Stomach (tissue), 9 donors: Measurements from ENCODE around the gene CENPM. TPM values are rescaled to one million over a fixed set of nuclear protein-coding genes. Genes with fewer than 3 reads are reported as not detected.

ENCODE experiments used
- DNase-seq, 2 donors: peaks; one replicate each; pipeline versions ENCODE4 v3.0.0 to v3.0.0-alpha.2; 2013 to 2019
- H3K27ac ChIP-seq, 5 donors: fragments of 200-600 bp in 4 of 5; sonication (generic) in 4 of 5; one replicate each; pipeline ENCODE4 v1.5.1; 2013 to 2019; ENCODE audit warnings: mild to moderate bottlenecking in 1 of 5, moderate library complexity in 1 of 5
- H3K27me3 ChIP-seq, 3 donors: fragments of 200-600 bp; sonication (generic); one replicate each; pipeline ENCODE4 v1.5.1; 2017 to 2019; ENCODE audit warnings: mixed run types in 1 of 3
- H3K36me3 ChIP-seq, 4 donors: fragments of 200-600 bp; sonication (generic); 1 replicate in 3 of 4; 2 replicates in 1 of 4; pipeline ENCODE4 v1.5.1; 2016 to 2019
- H3K4me1 ChIP-seq, 4 donors: fragments of 200-600 bp; sonication (generic); one replicate each; pipeline ENCODE4 v1.5.1; 2016 to 2019
- H3K4me3 ChIP-seq, 4 donors: fragments of 200-600 bp; sonication (generic) in 3 of 4; one replicate each; pipeline ENCODE4 v1.5.1; 2016 to 2019; ENCODE audit warnings: mild to moderate bottlenecking in 1 of 4
- H3K9me3 ChIP-seq, 4 donors: fragments of 200-600 bp; sonication (generic); one replicate each; pipeline ENCODE4 v1.5.1; 2016 to 2019
- EP300 ChIP-seq: sonication (generic); formaldehyde crosslinking; IDR thresholded peaks from one replicate; pipeline ENCODE4 v1.6.1; 2017; ENCODE audit warnings: antibody characterized with exemption
- POLR2A ChIP-seq, 4 donors: fragments of 450-650 bp; IDR thresholded peaks; one replicate each; pipeline ENCODE4 v1.6.1; 2016; ENCODE audit warnings: antibody characterized with exemption in 4 of 4, control low read depth in 2 of 4, mild to moderate bottlenecking in 1 of 4, moderate library complexity in 1 of 4
- POLR2AphosphoS5 ChIP-seq, 3 donors: sonication (generic); formaldehyde crosslinking; IDR thresholded peaks; one replicate each; pipeline ENCODE4 v1.6.1; 2016; ENCODE audit warnings: antibody characterized with exemption in 3 of 3
- WGBS, 5 donors: extraction: QIAGEN DNeasy Blood & Tissue Kit in 3 of 5; methylation state at CpG; one replicate each; pipeline versions ENCODE4 v1.1.5 to v1.1.7; 2013 to 2018; 5-methylcytosine and 5-hydroxymethylcytosine counted together
- intact Hi-C: fragments of 100-400 bp; cut with DNase I; formaldehyde crosslinking; loops from one replicate; pipeline ENCODE4 v1.15.1; 2023; ENCODE audit warnings: low total_unique reads
- polyA plus RNA-seq, 3 donors: library from polyadenylated mRNA; stranded (reverse); fragments of 200-250 nt; gene quantifications; one replicate each; pipeline ENCODE4 v1.2.3, GENCODE V29; 2013
- total RNA-seq, 5 donors: library from RNA; depleted of rRNA; stranded (reverse); fragments of >200 nt; gene quantifications; one replicate each; pipeline versions ENCODE4 v1.1.0 to v1.2.3, GENCODE V29; 2014 to 2016
- TF ChIP-seq, protein P1 (sequence below), 7 experiments: fragments of 450-650 bp in 4 of 7; fragments of 200-600 bp in 3 of 7; sonication (generic) in 3 of 7; IDR thresholded peaks; one replicate each; pipeline ENCODE4 v1.5.1; 2016 to 2019; ENCODE audit warnings: antibody characterized with exemption in 7 of 7, control low read depth in 2 of 7, mild to moderate bottlenecking in 1 of 7
- donor health status: healthy with polysubstance abuse.
- donor health status: Bipolar disorder and iron deficiency.
- donor health status: healthy.

CENPM gene
- total and polyA plus RNA-seq, 8 donors: 6.1 to 64.3 (median 15.8) TPM; not detected in 1

DNA sequence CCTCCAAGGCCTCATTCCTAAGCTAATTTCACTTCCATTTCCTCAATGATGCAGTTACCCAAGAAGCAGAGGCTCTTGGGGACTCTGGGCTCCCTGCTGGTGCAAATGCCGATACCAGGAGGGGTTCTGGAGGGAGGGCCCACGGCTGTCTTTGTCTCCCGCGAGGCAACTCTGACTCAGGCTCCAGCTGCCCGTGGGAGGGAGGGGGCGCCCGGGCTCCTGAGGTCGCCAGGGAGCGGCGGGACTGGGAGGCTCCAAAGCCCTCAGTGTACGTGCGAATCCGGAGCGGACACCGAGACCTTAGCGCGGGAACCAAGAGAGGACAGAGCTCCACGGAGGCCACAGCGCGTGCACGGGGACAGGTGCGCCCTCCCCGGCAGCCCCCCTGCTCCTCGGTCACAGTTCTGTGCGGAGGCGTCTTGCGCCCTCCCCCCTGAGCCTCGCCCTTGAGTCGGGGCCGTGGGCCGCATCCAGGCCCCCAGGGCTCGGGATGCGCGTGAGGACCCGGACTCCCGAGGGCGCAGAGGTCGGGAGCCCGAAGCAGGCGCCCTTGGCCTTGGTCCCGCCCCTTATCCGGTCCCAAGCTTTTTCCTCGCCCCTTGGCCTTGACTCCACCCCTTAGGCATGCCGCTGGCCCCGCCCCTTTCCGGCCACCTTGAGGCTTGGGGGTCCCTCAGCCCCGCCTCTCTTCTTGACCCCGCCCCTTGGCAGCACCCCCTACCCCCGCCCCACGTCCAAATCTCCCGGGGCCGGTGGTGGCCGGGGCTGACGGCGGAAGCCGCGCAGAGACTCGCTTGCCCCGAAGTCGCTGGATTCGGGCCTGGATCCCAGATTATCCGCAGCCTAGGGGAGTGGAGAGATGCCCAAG lies 27.4 kb downstream of the CENPM start:
- TF ChIP-seq EP300: no peak
- TF ChIP-seq, protein P1, sequence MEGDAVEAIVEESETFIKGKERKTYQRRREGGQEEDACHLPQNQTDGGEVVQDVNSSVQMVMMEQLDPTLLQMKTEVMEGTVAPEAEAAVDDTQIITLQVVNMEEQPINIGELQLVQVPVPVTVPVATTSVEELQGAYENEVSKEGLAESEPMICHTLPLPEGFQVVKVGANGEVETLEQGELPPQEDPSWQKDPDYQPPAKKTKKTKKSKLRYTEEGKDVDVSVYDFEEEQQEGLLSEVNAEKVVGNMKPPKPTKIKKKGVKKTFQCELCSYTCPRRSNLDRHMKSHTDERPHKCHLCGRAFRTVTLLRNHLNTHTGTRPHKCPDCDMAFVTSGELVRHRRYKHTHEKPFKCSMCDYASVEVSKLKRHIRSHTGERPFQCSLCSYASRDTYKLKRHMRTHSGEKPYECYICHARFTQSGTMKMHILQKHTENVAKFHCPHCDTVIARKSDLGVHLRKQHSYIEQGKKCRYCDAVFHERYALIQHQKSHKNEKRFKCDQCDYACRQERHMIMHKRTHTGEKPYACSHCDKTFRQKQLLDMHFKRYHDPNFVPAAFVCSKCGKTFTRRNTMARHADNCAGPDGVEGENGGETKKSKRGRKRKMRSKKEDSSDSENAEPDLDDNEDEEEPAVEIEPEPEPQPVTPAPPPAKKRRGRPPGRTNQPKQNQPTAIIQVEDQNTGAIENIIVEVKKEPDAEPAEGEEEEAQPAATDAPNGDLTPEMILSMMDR (IDR thresholded peaks at IDR 0.05): no peak
- TF ChIP-seq POLR2A (IDR thresholded peaks at IDR 0.05): no peak
- TF ChIP-seq POLR2AphosphoS5 (IDR thresholded peaks at IDR 0.05): no peak
- 2 to 5% (median 3%) methylated on average over 30 to 62 of the region's 62 CpGs for WGBS, 5 donors
- intact Hi-C loops: no loop called here
- H3K36me3 ChIP-seq: no peaks in the 10 kb centered on the region
- no peaks in the 10 kb centered on the region for H3K9me3 ChIP-seq
- H3K4me1 ChIP-seq: peaks cover 17 to 41% (median 32%) of the 10 kb centered on the region in 4 donors
- peaks cover 6 to 84% (median 47%) of the 10 kb centered on the region in 3 donors for H3K27me3 ChIP-seq
- H3K27ac ChIP-seq: peak overlapping the region in 3 of 5 donors; percentile 13 to 54 (median 21)
- peak overlapping the region; percentile 45 to 62 (median 52) for H3K4me3 ChIP-seq
- DNase-seq: peak; percentile 70 to 84

- H3K27ac ChIP-seq: no peak overlapping the region
- H3K4me3 ChIP-seq: no peak overlapping the region
- H3K9me3 ChIP-seq: no peaks in the 10 kb centered on the region
- TF ChIP-seq, protein P1 (IDR thresholded peaks at IDR 0.05): no peak
- no peak for TF ChIP-seq POLR2AphosphoS5 (IDR thresholded peaks at IDR 0.05)
- no peak for TF ChIP-seq POLR2A (IDR thresholded peaks at IDR 0.05)
- TF ChIP-seq EP300: no peak
- peaks cover 13 to 84% (median 61%) of the 10 kb centered on the region in 3 donors for H3K27me3 ChIP-seq
- no peaks in the 10 kb centered on the region for H3K36me3 ChIP-seq
- H3K4me1 ChIP-seq: peaks cover 25 to 50% (median 41%) of the 10 kb centered on the region in 4 donors
- peak; percentile 58 to 85 for DNase-seq
- whole genome bisulfite sequencing, 5 donors: 57 to 69% (median 66%) methylated on average over 15 to 23 of the region's 23 CpGs
- intact Hi-C loops: no loop called here
Observed at GRCh38 chr22:41917903-41918791, 28.8 kb downstream of the CENPM start.

DNA sequence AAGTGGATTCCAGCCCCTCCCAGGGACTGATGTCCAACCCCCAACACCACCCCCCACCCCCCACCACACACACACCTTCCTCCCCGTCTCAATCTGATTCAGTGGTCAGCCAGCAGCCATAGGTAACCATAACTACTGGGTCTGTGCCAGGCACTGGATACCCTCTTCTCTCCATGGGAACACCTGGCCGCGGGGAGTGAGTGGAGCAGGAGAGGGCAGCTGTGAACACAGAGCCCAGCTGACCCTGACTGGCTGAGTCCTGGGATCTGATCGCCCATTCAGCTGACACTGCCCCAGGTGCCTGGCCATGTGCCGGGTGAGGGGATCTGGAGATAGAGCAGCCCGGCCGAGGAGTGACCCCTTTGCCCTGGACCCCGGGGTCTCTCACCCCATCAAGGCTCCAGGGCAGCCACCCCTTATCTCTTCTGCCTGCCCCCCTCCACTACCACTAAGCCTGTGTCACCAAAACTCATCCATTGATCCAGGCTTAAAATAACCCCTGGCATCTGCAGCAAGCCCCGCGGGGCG lies 29.5 kb downstream of the CENPM start:
- Histone ChIP-seq H3K9me3 (no peaks in the 10 kb centered on the region), H3K27ac (no peak overlapping the region), H3K27me3 (peaks cover 13 to 87% (median 68%) of the 10 kb centered on the region in 3 donors), H3K4me1 (peaks cover 25 to 50% (median 41%) of the 10 kb centered on the region in 4 donors), H3K36me3 (no peaks in the 10 kb centered on the region), H3K4me3 (no peak overlapping the region)
- no peak for DNase-seq
- 55 to 69% (median 62%) methylated on average over 8 to 11 of the region's 11 CpGs for WGBS, 5 donors
- intact Hi-C loops: no loop called here
- no peak for TF ChIP-seq POLR2A (IDR thresholded peaks at IDR 0.05)
- TF ChIP-seq, protein P1 (IDR thresholded peaks at IDR 0.05): no peak
- TF ChIP-seq POLR2AphosphoS5 (IDR thresholded peaks at IDR 0.05): no peak
- no peak for TF ChIP-seq EP300
